Tibial nerve (tissue), 3 donors: ENCODE results near the gene ZNF791.

ENCODE experiments used
- CTCF ChIP-seq, 5 experiments: fragments of 200-600 bp in 3 of 5; fragments of 450-650 bp in 2 of 5; sonication (generic) in 3 of 5; IDR thresholded peaks; one replicate each; pipeline ENCODE4 v1.5.1; 2016 to 2019; ENCODE audit warnings: antibody characterized with exemption in 5 of 5, mild to moderate bottlenecking in 3 of 5, moderate library complexity in 2 of 5
- POLR2A ChIP-seq, 2 donors: fragments of 450-650 bp; IDR thresholded peaks; one replicate each; pipeline ENCODE4 v1.6.1; 2017; ENCODE audit warnings: antibody characterized with exemption in 2 of 2, mild to moderate bottlenecking in 2 of 2, moderate library complexity in 2 of 2

GRCh38 chr19:12603714-12604113, 7.0 kb upstream of the ZNF791 start:
- TF ChIP-seq POLR2A (IDR thresholded peaks at IDR 0.05) (no peak), CTCF (IDR thresholded peaks at IDR 0.05) (no peak)
